Uterus (tissue), 2 donors: Measurements from ENCODE around the gene TNFRSF4.

Source experiments
- POLR2A ChIP-seq, 2 donors: fragments of 450-650 bp; IDR thresholded peaks; one replicate each; pipeline ENCODE4 v1.6.1; 2016; ENCODE audit warnings: antibody characterized with exemption in 2 of 2, mild to moderate bottlenecking in 1 of 2, moderate library complexity in 1 of 2
- TF ChIP-seq, protein P1 (sequence below), 4 experiments: fragments of 200-600 bp in 2 of 4; fragments of 450-650 bp in 2 of 4; sonication (generic) in 2 of 4; IDR thresholded peaks; one replicate each; pipeline ENCODE4 v1.5.1; 2016 to 2019; ENCODE audit warnings: antibody characterized with exemption in 4 of 4, mild to moderate bottlenecking in 2 of 4, moderate library complexity in 1 of 4

DNA sequence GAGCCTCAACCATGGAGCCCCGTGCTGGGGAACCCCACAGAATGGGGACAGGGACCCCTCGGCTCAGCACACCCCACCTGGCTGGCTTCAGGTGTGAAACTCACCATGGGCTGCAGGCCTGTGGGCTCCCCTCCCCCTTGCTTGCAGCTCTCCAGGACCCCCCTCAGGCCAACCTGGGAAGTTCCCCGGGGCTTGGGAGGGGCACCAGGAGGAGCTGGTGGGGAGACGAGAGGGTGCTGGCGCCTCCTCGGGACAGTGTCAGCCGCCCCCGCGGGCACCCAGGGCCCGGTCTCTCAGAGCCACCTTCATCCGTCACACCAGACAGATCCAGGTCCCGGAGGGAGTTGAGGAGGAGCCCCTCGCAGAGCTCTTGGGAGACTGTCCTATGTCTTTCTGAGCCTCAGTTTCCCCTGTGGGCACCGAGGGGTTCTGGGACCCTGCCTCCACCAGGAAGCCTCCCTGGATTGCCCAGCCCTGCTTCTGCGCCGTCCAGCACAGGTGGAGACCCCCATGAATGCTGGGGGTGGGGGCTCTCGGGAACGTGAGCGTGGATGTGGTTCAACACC is 6.9 kb downstream of the TNFRSF4 start:
- TF ChIP-seq POLR2A (IDR thresholded peaks at IDR 0.05): no peak
- TF ChIP-seq, protein P1, sequence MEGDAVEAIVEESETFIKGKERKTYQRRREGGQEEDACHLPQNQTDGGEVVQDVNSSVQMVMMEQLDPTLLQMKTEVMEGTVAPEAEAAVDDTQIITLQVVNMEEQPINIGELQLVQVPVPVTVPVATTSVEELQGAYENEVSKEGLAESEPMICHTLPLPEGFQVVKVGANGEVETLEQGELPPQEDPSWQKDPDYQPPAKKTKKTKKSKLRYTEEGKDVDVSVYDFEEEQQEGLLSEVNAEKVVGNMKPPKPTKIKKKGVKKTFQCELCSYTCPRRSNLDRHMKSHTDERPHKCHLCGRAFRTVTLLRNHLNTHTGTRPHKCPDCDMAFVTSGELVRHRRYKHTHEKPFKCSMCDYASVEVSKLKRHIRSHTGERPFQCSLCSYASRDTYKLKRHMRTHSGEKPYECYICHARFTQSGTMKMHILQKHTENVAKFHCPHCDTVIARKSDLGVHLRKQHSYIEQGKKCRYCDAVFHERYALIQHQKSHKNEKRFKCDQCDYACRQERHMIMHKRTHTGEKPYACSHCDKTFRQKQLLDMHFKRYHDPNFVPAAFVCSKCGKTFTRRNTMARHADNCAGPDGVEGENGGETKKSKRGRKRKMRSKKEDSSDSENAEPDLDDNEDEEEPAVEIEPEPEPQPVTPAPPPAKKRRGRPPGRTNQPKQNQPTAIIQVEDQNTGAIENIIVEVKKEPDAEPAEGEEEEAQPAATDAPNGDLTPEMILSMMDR (IDR thresholded peaks at IDR 0.05): no peak
